A549 (cell line): ENCODE measurements around the gene COG2. TPM values are rescaled to one million over a fixed set of nuclear protein-coding genes. Genes with fewer than 3 reads are reported as not detected.

ENCODE experiments used
- ATAC-seq, 2 experiments: fragments of 200-7000 bp in 1 of 2; fragments of >200 bp in 1 of 2; cut with Nextera tagmentation in 1 of 2; cut with Tn5 transposase in 1 of 2; 3 replicates each; pipeline versions ENCODE4 v1.8.0 to v1.9.1; 2018 to 2020; ENCODE audit warnings: mild to moderate bottlenecking in 1 of 2, moderate library complexity in 1 of 2
- CTCF ChIA-PET: fragments of 300-600 bp; sonication (Branson Sonifier 250); formaldehyde crosslinking; extraction: SDS; loops from one replicate; lab custom pipeline; 2021; ENCODE audit warnings: antibody characterized with exemption, inconsistent platforms; lab: Yijun Ruan, JAX
- POLR2A ChIA-PET: fragments of 350-600 bp; formaldehyde crosslinking; extraction: SDS; loops from one replicate; lab custom pipeline; 2021; ENCODE audit warnings: antibody characterized with exemption, inconsistent platforms; lab: Yijun Ruan, JAX
- DNase-seq, 2 experiments: peaks; one replicate each; pipeline versions ENCODE4 v3.0.0 to v3.0.0-alpha.2; 2011 to 2016; ENCODE audit warnings: low read depth in 1 of 2, low spot score in 1 of 2
- FAIRE-seq: peaks from 2 replicates; lab custom pipeline; 2011; peaks lifted over from hg19 to GRCh38; lab: Jason Lieb, UNC
- H3K27ac ChIP-seq, 2 experiments: fragments of >200 bp; sonication (Bioruptor Twin); formaldehyde crosslinking; 3 replicates each; pipeline ENCODE4 v1.5.1; 2016 to 2017
- H3K4me1 ChIP-seq: fragments of >200 bp; sonication (Bioruptor Twin); formaldehyde crosslinking; 3 replicates; pipeline ENCODE4 v1.6.1; 2016
- H3K4me2 ChIP-seq: fragments of >200 bp; sonication (Bioruptor Twin); formaldehyde crosslinking; 3 replicates; pipeline ENCODE4 v1.6.1; 2016
- H3K4me3 ChIP-seq: fragments of >200 bp; sonication (Bioruptor Twin); formaldehyde crosslinking; 3 replicates; pipeline ENCODE4 v1.5.1; 2016
- H3K9me3 ChIP-seq: fragments of >200 bp; sonication (Bioruptor Twin); formaldehyde crosslinking; 3 replicates; pipeline ENCODE4 v1.6.1; 2016
- CBX2 ChIP-seq: fragments of 200-600 bp; sonication (generic); IDR thresholded peaks from 2 replicates; pipeline ENCODE4 v1.6.1; 2016; ENCODE audit warnings: low read depth, mild to moderate bottlenecking, borderline replicate concordance
- CEBPB ChIP-seq, 2 experiments: fragments of >200 bp in 1 of 2; sonication (Bioruptor Twin) in 1 of 2; formaldehyde crosslinking in 1 of 2; IDR thresholded peaks; 2 replicates each; pipeline ENCODE4 v1.6.1; 2012 to 2016
- CHD2 ChIP-seq: fragments of 150-350 bp; IDR thresholded peaks from 2 replicates; pipeline ENCODE4 v1.6.1; 2014; ENCODE audit warnings: low read length; ENCODE audit not compliant: partially characterized antibody
- CHD4 ChIP-seq: fragments of 200-600 bp; sonication (generic); IDR thresholded peaks from 2 replicates; pipeline ENCODE4 v1.6.1; 2016; ENCODE audit warnings: antibody characterized with exemption, mild to moderate bottlenecking, borderline replicate concordance
- HDAC2 ChIP-seq: fragments of 200-600 bp; sonication (generic); IDR thresholded peaks from 2 replicates; pipeline ENCODE4 v1.6.1; 2016
- HOXB5 ChIP-seq: fragments of 250-450 bp; sonication (Bioruptor Pico); IDR thresholded peaks from 2 replicates; pipeline ENCODE4 v1.5.0; 2020; ENCODE audit warnings: mild to moderate bottlenecking, moderate library complexity
- JUN ChIP-seq, 2 experiments: fragments of >200 bp; sonication (Bioruptor Twin); formaldehyde crosslinking; IDR thresholded peaks; 2 replicates in 1 of 2; 3 replicates in 1 of 2; pipeline ENCODE4 v1.6.1; 2016 to 2017
- JUNB ChIP-seq: fragments of >200 bp; sonication (Bioruptor Twin); formaldehyde crosslinking; IDR thresholded peaks from 2 replicates; pipeline ENCODE4 v1.6.1; 2016
- MAZ ChIP-seq: fragments of 150-350 bp; IDR thresholded peaks from 2 replicates; pipeline ENCODE4 v1.6.1; 2014; ENCODE audit warnings: antibody characterized with exemption, low read depth, low read length, borderline replicate concordance
- MYC ChIP-seq: IDR thresholded peaks from 2 replicates; pipeline ENCODE4 v1.6.1; 2012; ENCODE audit warnings: mild to moderate bottlenecking, inconsistent platforms, low read length, improper control_type of control experiment, borderline replicate concordance
- NR3C1 ChIP-seq: fragments of >200 bp; sonication (Bioruptor Twin); formaldehyde crosslinking; IDR thresholded peaks from 3 replicates; pipeline ENCODE4 v1.6.1; 2017
- PHF8 ChIP-seq: fragments of 200-600 bp; sonication (generic); IDR thresholded peaks from 2 replicates; pipeline ENCODE4 v1.6.1; 2016; ENCODE audit warnings: low read depth, mild to moderate bottlenecking, antibody characterized with exemption, moderate library complexity, borderline replicate concordance
- POLR2AphosphoS2 ChIP-seq: conservative IDR thresholded peaks from 2 replicates; pipeline ENCODE4 v1.6.1; 2012; ENCODE audit warnings: low read length, improper control_type of control experiment, inconsistent platforms
- RCOR1 ChIP-seq: fragments of 150-350 bp; IDR thresholded peaks from 2 replicates; pipeline ENCODE4 v1.6.1; 2014; ENCODE audit warnings: antibody characterized with exemption, low read length, low read depth
- RFX5 ChIP-seq: fragments of 450-650 bp; IDR thresholded peaks from 2 replicates; pipeline ENCODE4 v1.7.1; 2014; ENCODE audit warnings: antibody characterized with exemption, mild to moderate bottlenecking, moderate library complexity
- RNF2 ChIP-seq: fragments of 200-600 bp; sonication (generic); IDR thresholded peaks from 2 replicates; pipeline ENCODE4 v1.6.1; 2016; ENCODE audit warnings: low read depth, mild to moderate bottlenecking, antibody characterized with exemption, moderate library complexity, borderline replicate concordance
- TFCP2L1 ChIP-seq: fragments of 250-450 bp; sonication (Bioruptor Pico); IDR thresholded peaks from 2 replicates; pipeline ENCODE4 v1.5.0; 2021; ENCODE audit warnings: mild to moderate bottlenecking
- WGBS: methylation state at CpG from one replicate; pipeline ENCODE4 v1.1.6; 2017; ENCODE audit errors: missing lambda C conversion rate; 5-methylcytosine and 5-hydroxymethylcytosine counted together
- polyA plus RNA-seq, 4 experiments: library from polyadenylated mRNA; depleted of rRNA in 3 of 4; stranded (reverse); fragments of >200 nt; fragmentation: RNase III in 1 of 4; extraction: RNeasy Plus Mini Kit Qiagen cat#74134 plus additional on column Dnase treatment in 1 of 4; gene quantifications; 2 replicates in 3 of 4; 3 replicates in 1 of 4; pipeline ENCODE4 v1.2.3, GENCODE V29; 2011 to 2017
- TF ChIP-seq, protein P1 (sequence below): fragments of >200 bp; sonication (Bioruptor Twin); formaldehyde crosslinking; IDR thresholded peaks from 3 replicates; pipeline ENCODE4 v1.6.1; 2016
- TF ChIP-seq, protein P2 (sequence below): fragments of 200-600 bp; sonication (generic); IDR thresholded peaks from 2 replicates; pipeline ENCODE4 v1.6.1; 2016; ENCODE audit warnings: antibody characterized with exemption, mild to moderate bottlenecking, moderate library complexity
- TF ChIP-seq, protein P3 (sequence below): fragments of 250-450 bp; sonication (Bioruptor Pico); IDR thresholded peaks from 2 replicates; pipeline ENCODE4 v1.5.0; 2021; ENCODE audit warnings: mild to moderate bottlenecking, moderate library complexity, borderline replicate concordance

The COG2 gene
- polyA plus RNA-seq, 2 of the 4 experiments (the other 2 are of a cell fraction), result 23.0 to 34.2 TPM

DNA sequence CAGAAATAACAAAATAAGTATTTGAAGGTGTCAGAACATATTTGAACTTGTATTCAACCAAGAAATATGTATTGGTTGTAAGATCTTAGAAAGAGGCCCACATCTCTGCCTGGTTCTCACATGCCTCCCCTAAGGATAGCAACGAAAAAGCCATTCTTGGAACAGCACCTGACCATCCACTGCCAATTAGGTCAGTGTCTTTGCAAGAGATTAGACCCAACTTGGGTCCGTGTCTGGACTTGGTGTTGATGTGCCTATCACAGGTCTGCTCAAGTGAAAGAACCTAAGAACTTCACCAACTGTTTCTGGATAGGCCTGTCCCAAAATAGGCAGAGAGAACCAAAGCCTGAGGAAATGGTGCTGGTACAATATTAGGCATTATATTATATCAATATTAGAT lies 46.0 kb upstream of the COG2 start:
- Histone ChIP-seq H3K4me2 (no peak overlapping the region), H3K4me1 (no peaks in the 10 kb centered on the region), H3K9me3 (peaks cover 4% of the 10 kb centered on the region; the same call in 1 of the 3 replicates), H3K27ac (no peak overlapping the region), H3K4me3 (no peak overlapping the region)
- ChIA-PET POLR2A (no interaction called here), CTCF (no interaction called here)
- ATAC-seq (no peak), DNase-seq (no peak), FAIRE-seq (no peak)
- TF ChIP-seq HDAC2 (no peak), CHD2 (no peak), JUN (IDR thresholded peaks at IDR 0.05) (no peak), RFX5 (no peak)
- 5% methylated on average over 2 of the region's 2 CpGs for WGBS

GRCh38 chr1:230598745-230599144 lies 43.5 kb upstream of the COG2 start:
- Histone ChIP-seq H3K4me2 (no peak overlapping the region), H3K4me1 (no peaks in the 10 kb centered on the region), H3K27ac (no peak overlapping the region), H3K4me3 (no peak overlapping the region), H3K9me3 (peaks cover 4% of the 10 kb centered on the region; the same call in 1 of the 3 replicates)
- POLR2A ChIA-PET, result no interaction called here
- no peak for DNase-seq
- CTCF ChIA-PET, result interaction anchor here (0.6 to 1.8 kb wide), 3 partner anchors 10 to 354 kb away, joined by 3 to 6 read pairs (median 4); no protein-coding TSS in a partner anchor
- TF ChIP-seq, protein P1, sequence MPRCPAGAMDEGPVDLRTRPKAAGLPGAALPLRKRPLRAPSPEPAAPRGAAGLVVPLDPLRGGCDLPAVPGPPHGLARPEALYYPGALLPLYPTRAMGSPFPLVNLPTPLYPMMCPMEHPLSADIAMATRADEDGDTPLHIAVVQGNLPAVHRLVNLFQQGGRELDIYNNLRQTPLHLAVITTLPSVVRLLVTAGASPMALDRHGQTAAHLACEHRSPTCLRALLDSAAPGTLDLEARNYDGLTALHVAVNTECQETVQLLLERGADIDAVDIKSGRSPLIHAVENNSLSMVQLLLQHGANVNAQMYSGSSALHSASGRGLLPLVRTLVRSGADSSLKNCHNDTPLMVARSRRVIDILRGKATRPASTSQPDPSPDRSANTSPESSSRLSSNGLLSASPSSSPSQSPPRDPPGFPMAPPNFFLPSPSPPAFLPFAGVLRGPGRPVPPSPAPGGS, result no peak
- TF ChIP-seq, protein P2, sequence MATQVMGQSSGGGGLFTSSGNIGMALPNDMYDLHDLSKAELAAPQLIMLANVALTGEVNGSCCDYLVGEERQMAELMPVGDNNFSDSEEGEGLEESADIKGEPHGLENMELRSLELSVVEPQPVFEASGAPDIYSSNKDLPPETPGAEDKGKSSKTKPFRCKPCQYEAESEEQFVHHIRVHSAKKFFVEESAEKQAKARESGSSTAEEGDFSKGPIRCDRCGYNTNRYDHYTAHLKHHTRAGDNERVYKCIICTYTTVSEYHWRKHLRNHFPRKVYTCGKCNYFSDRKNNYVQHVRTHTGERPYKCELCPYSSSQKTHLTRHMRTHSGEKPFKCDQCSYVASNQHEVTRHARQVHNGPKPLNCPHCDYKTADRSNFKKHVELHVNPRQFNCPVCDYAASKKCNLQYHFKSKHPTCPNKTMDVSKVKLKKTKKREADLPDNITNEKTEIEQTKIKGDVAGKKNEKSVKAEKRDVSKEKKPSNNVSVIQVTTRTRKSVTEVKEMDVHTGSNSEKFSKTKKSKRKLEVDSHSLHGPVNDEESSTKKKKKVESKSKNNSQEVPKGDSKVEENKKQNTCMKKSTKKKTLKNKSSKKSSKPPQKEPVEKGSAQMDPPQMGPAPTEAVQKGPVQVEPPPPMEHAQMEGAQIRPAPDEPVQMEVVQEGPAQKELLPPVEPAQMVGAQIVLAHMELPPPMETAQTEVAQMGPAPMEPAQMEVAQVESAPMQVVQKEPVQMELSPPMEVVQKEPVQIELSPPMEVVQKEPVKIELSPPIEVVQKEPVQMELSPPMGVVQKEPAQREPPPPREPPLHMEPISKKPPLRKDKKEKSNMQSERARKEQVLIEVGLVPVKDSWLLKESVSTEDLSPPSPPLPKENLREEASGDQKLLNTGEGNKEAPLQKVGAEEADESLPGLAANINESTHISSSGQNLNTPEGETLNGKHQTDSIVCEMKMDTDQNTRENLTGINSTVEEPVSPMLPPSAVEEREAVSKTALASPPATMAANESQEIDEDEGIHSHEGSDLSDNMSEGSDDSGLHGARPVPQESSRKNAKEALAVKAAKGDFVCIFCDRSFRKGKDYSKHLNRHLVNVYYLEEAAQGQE, result no peak
- TF ChIP-seq TFCP2L1 (CRISPR knock-in tag) (no peak), MAZ (no peak), CBX2 (no peak), HDAC2 (no peak), CHD4 (no peak), CEBPB (IDR thresholded peaks at IDR 0.05) (no peak), PHF8 (no peak), JUNB (no peak)
- TF ChIP-seq, protein P3, sequence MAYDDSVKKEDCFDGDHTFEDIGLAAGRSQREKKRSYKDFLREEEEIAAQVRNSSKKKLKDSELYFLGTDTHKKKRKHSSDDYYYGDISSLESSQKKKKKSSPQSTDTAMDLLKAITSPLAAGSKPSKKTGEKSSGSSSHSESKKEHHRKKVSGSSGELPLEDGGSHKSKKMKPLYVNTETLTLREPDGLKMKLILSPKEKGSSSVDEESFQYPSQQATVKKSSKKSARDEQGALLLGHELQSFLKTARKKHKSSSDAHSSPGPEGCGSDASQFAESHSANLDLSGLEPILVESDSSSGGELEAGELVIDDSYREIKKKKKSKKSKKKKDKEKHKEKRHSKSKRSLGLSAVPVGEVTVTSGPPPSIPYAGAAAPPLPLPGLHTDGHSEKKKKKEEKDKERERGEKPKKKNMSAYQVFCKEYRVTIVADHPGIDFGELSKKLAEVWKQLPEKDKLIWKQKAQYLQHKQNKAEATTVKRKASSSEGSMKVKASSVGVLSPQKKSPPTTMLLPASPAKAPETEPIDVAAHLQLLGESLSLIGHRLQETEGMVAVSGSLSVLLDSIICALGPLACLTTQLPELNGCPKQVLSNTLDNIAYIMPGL, result no peak
- FAIRE-seq, result no peak
- no peak for ATAC-seq

- Histone ChIP-seq H3K9me3 (peaks cover 4% of the 10 kb centered on the region; the same call in 1 of the 3 replicates), H3K4me3 (no peak overlapping the region), H3K4me2 (no peak overlapping the region), H3K27ac (no peak overlapping the region), H3K4me1 (no peaks in the 10 kb centered on the region)
- POLR2A ChIA-PET, result no interaction called here
- DNase-seq (no peak), ATAC-seq (no peak), FAIRE-seq (no peak)
- TF ChIP-seq, protein P2, result no peak
- TF ChIP-seq RNF2, result no peak
- no peak for TF ChIP-seq MYC
- no peak for TF ChIP-seq HOXB5 (CRISPR knock-in tag)
- no peak for TF ChIP-seq HDAC2
- TF ChIP-seq POLR2AphosphoS2, result no peak
- no peak for TF ChIP-seq RCOR1
- TF ChIP-seq NR3C1, result no peak
- TF ChIP-seq JUNB, result no peak
- 10% methylated on average over 4 of the region's 4 CpGs for WGBS
- CTCF ChIA-PET, result interaction anchor here (0.9 to 1.8 kb wide), 2 partner anchors 9 to 41 kb away, joined by 3 to 6 read pairs; no protein-coding TSS in a partner anchor
Measured at GRCh38 chr1:230599926-230600656, 42.2 kb upstream of the COG2 start.
